Measurements from ENCODE around the gene FBXL7. TPM values are rescaled to one million over a fixed set of nuclear protein-coding genes. Genes with fewer than 3 reads are reported as not detected.

The FBXL7 gene
- total RNA-seq, 1 experiment from 2014 or later = not detected

DNA sequence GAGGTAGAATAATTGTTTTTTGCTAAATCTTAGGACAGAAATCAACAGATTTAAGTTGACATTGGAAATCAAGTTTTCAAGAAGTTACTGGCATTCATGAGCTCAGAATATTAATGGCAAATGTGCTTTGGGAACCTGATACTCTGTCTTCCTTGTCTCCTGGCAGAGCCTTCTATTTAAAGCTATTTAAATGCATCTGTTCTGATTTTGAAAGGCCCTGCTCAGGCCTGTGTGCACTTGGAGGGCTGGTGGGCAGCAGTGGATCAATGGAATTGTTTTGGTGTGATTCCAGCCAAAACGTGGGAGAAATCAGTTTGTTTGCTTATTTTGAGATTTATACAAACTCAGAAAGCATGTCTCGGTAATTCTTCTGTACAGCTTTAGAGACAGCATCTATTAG is 38.5 kb downstream of the FBXL7 start:
- no peaks in the 10 kb centered on the region for H3K9me3 ChIP-seq (ENCODE audit: control insufficient read depth, insufficient read depth, low read depth, low read length)
- TF ChIP-seq, protein P1, sequence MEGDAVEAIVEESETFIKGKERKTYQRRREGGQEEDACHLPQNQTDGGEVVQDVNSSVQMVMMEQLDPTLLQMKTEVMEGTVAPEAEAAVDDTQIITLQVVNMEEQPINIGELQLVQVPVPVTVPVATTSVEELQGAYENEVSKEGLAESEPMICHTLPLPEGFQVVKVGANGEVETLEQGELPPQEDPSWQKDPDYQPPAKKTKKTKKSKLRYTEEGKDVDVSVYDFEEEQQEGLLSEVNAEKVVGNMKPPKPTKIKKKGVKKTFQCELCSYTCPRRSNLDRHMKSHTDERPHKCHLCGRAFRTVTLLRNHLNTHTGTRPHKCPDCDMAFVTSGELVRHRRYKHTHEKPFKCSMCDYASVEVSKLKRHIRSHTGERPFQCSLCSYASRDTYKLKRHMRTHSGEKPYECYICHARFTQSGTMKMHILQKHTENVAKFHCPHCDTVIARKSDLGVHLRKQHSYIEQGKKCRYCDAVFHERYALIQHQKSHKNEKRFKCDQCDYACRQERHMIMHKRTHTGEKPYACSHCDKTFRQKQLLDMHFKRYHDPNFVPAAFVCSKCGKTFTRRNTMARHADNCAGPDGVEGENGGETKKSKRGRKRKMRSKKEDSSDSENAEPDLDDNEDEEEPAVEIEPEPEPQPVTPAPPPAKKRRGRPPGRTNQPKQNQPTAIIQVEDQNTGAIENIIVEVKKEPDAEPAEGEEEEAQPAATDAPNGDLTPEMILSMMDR (IDR thresholded peaks at IDR 0.05) = no peak
- TF ChIP-seq SIN3A (IDR thresholded peaks at IDR 0.05; ENCODE audit: borderline replicate concordance, insufficient read depth, low read depth, low read length) = no peak
- TF ChIP-seq TCF7L2 (IDR thresholded peaks at IDR 0.05; ENCODE audit: low read depth, low read length) = no peak
- in situ Hi-C loops (cut with HindIII; ENCODE audit: low pct_unique_long_range_greater_than_20kb, low sequenced_read_pairs) (no loop called here), intact Hi-C loops (cut with micrococcal nuclease; ENCODE audit: unreplicated experiment) (no loop called here)
- ATAC-seq (no peak), DNase-seq (ENCODE audit: low read depth, low spot score) (no peak)
- no peak overlapping the region for H3K4me3 ChIP-seq (ENCODE audit: low read depth in 2 of 2, low read length in 2 of 2)
- no peaks in the 10 kb centered on the region for H3K4me1 ChIP-seq (ENCODE audit: control insufficient read depth, insufficient read depth, low read length)
- no peaks in the 10 kb centered on the region for H3K27me3 ChIP-seq (ENCODE audit: control insufficient read depth, insufficient read depth, low read length)
- H3K27ac ChIP-seq (ENCODE audit: low read length) = no peak overlapping the region
- POLR2A ChIA-PET = no interaction called here
- no TSS peak for BruUV-seq (replicated peaks)
- CTCF ChIA-PET = no interaction called here
- H3K36me3 ChIP-seq (ENCODE audit: control insufficient read depth, insufficient read depth, low read length) = no peaks in the 10 kb centered on the region

DNA sequence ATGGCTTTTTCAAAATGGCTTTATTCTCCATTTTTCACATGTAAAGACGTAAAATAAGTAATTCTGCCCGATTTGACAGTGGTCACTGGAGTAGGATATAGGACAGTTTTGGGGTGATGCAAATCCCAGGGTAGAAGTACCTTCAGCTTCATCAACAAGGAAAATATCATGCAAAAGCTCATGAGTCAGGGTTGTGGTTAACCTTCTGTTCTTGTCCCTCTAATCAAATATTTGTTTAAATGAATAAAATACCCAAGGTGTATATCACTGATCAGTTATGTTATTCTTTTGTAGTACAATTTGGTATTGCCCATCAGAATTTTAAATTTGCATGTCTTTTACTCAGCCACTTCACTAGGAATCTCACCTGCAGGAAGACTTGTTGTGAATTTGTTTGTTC is 40.0 kb downstream of the FBXL7 start:
- H3K9me3 ChIP-seq (ENCODE audit: control insufficient read depth, insufficient read depth, low read depth, low read length) = no peaks in the 10 kb centered on the region
- in situ Hi-C loops (cut with HindIII; ENCODE audit: low pct_unique_long_range_greater_than_20kb, low sequenced_read_pairs) (no loop called here), intact Hi-C loops (cut with micrococcal nuclease; ENCODE audit: unreplicated experiment) (no loop called here)
- DNase-seq (ENCODE audit: low read depth, low spot score) = no peak
- no peaks in the 10 kb centered on the region for H3K4me1 ChIP-seq (ENCODE audit: control insufficient read depth, insufficient read depth, low read length)
- H3K27me3 ChIP-seq (ENCODE audit: control insufficient read depth, insufficient read depth, low read length) = no peaks in the 10 kb centered on the region
- CTCF ChIA-PET = no interaction called here
- POLR2A ChIA-PET = no interaction called here
- no peak for TF ChIP-seq TCF7L2 (IDR thresholded peaks at IDR 0.05; ENCODE audit: low read depth, low read length)
- no peak for TF ChIP-seq POLR2AphosphoS5 (IDR thresholded peaks at IDR 0.05; ENCODE audit: low read depth, low read length)
- TF ChIP-seq SIN3A (IDR thresholded peaks at IDR 0.05; ENCODE audit: borderline replicate concordance, insufficient read depth, low read depth, low read length) = no peak
- TF ChIP-seq, protein P2, sequence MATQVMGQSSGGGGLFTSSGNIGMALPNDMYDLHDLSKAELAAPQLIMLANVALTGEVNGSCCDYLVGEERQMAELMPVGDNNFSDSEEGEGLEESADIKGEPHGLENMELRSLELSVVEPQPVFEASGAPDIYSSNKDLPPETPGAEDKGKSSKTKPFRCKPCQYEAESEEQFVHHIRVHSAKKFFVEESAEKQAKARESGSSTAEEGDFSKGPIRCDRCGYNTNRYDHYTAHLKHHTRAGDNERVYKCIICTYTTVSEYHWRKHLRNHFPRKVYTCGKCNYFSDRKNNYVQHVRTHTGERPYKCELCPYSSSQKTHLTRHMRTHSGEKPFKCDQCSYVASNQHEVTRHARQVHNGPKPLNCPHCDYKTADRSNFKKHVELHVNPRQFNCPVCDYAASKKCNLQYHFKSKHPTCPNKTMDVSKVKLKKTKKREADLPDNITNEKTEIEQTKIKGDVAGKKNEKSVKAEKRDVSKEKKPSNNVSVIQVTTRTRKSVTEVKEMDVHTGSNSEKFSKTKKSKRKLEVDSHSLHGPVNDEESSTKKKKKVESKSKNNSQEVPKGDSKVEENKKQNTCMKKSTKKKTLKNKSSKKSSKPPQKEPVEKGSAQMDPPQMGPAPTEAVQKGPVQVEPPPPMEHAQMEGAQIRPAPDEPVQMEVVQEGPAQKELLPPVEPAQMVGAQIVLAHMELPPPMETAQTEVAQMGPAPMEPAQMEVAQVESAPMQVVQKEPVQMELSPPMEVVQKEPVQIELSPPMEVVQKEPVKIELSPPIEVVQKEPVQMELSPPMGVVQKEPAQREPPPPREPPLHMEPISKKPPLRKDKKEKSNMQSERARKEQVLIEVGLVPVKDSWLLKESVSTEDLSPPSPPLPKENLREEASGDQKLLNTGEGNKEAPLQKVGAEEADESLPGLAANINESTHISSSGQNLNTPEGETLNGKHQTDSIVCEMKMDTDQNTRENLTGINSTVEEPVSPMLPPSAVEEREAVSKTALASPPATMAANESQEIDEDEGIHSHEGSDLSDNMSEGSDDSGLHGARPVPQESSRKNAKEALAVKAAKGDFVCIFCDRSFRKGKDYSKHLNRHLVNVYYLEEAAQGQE (IDR thresholded peaks at IDR 0.05; ENCODE audit: insufficient read depth in 1 of 2, low read depth in 2 of 2, low read length in 1 of 2) = no peak
- TF ChIP-seq, protein P1 (IDR thresholded peaks at IDR 0.05) = no peak
- no TSS peak for BruUV-seq (replicated peaks)
- no peak for ATAC-seq
- no peaks in the 10 kb centered on the region for H3K36me3 ChIP-seq (ENCODE audit: control insufficient read depth, insufficient read depth, low read length)
- H3K27ac ChIP-seq (ENCODE audit: low read length) = no peak overlapping the region
- no peak overlapping the region for H3K4me3 ChIP-seq (ENCODE audit: low read depth in 2 of 2, low read length in 2 of 2)

All from Panc1 (cell line).